Right lobe of liver (tissue), 6 donors: ENCODE results near the gene PCGF6. TPM values are rescaled to one million over a fixed set of nuclear protein-coding genes. Genes with fewer than 3 reads are reported as not detected.

Experiments
- ATAC-seq, 4 donors: fragments of 200-7000 bp; cut with Tn5 transposase; one replicate each; pipeline ENCODE4 v1.9.1; 2020; ENCODE audit warnings: mild to moderate bottlenecking in 4 of 4, moderate library complexity in 4 of 4
- DNase-seq, 3 donors: peaks; one replicate each; pipeline ENCODE4 v3.0.0-alpha.2; 2020
- H3K27ac ChIP-seq, 3 donors: fragments of 200-600 bp; one replicate each; pipeline ENCODE4 v1.8.0; 2022
- H3K27me3 ChIP-seq, 2 donors: fragments of 200-600 bp; one replicate each; pipeline ENCODE4 v1.8.0; 2022
- H3K36me3 ChIP-seq, 4 donors: fragments of 200-600 bp; sonication (generic) in 1 of 4; one replicate each; pipeline versions ENCODE4 v1.5.1 to v1.8.0; 2017 to 2022; ENCODE audit warnings: control low read depth in 1 of 4
- H3K4me1 ChIP-seq, 4 donors: fragments of 200-600 bp; sonication (generic) in 1 of 4; one replicate each; pipeline versions ENCODE4 v1.5.1 to v1.8.0; 2017 to 2022; ENCODE audit warnings: control low read depth in 1 of 4
- H3K4me3 ChIP-seq, 3 donors: fragments of 200-600 bp; one replicate each; pipeline ENCODE4 v1.8.0; 2022
- H3K9me3 ChIP-seq, 4 donors: fragments of 200-600 bp; sonication (generic) in 1 of 4; one replicate each; pipeline versions ENCODE4 v1.5.1 to v1.8.0; 2017 to 2022; ENCODE audit warnings: control low read depth in 1 of 4
- POLR2A ChIP-seq: fragments of 450-650 bp; IDR thresholded peaks from one replicate; pipeline ENCODE4 v1.6.1; 2017; ENCODE audit warnings: antibody characterized with exemption, mild to moderate bottlenecking
- WGBS: methylation state at CpG from one replicate; pipeline ENCODE4 v1.1.6; 2018; ENCODE audit warnings: low coverage, low lambda C conversion rate; ENCODE audit not compliant: insufficient coverage; ENCODE audit errors: missing lambda C conversion rate; 5-methylcytosine and 5-hydroxymethylcytosine counted together
- intact Hi-C, 2 donors: fragments of 100-400 bp; cut with DNase I; formaldehyde crosslinking; loops; one replicate each; pipeline versions ENCODE4 v1.11.2 to v1.14.1; 2022
- total RNA-seq, 6 experiments: library from RNA; depleted of rRNA in 2 of 6; stranded (reverse); fragments of >200 nt in 2 of 6; fragmentation: NEBNext Ultra II Directional in 3 of 6; extraction: Animal tissue kit (Norgen Biotek cat#: 25700) in 3 of 6; gene quantifications; one replicate each; pipeline versions ENCODE4 v1.1.0 to v1.2.4, GENCODE V29; 2016 to 2023
- TF ChIP-seq, protein P1 (sequence below), 4 donors: fragments of 200-600 bp in 3 of 4; fragments of 450-650 bp in 1 of 4; IDR thresholded peaks; one replicate each; pipeline versions ENCODE4 v1.5.1 to v1.8.0; 2016 to 2022; ENCODE audit warnings: antibody characterized with exemption in 4 of 4, mild to moderate bottlenecking in 2 of 4
- donor health status: DM: no; HTN: yes; CAD: no.
- donor health status: DM: no; HTN: no; CAD: no.
- donor health status: DM: no; HTN: no; CAD: no.
- donor health status: DM: no; HTN: yes; CAD: no.
- donor health status: DM: no; HTN: yes; CAD: no.

Gene PCGF6
- total RNA-seq, 6 experiments from 2014 or later: 4.7 to 8.5 (median 6.0) TPM

- intact Hi-C loops: no loop called here
- H3K9me3 ChIP-seq: no peaks in the 10 kb centered on the region
- peaks cover 0 to 6% (median 0%) of the 10 kb centered on the region in 4 donors for H3K4me1 ChIP-seq
- H3K27me3 ChIP-seq: peaks cover 0 to 11% of the 10 kb centered on the region in 2 donors
- TF ChIP-seq, protein P1, sequence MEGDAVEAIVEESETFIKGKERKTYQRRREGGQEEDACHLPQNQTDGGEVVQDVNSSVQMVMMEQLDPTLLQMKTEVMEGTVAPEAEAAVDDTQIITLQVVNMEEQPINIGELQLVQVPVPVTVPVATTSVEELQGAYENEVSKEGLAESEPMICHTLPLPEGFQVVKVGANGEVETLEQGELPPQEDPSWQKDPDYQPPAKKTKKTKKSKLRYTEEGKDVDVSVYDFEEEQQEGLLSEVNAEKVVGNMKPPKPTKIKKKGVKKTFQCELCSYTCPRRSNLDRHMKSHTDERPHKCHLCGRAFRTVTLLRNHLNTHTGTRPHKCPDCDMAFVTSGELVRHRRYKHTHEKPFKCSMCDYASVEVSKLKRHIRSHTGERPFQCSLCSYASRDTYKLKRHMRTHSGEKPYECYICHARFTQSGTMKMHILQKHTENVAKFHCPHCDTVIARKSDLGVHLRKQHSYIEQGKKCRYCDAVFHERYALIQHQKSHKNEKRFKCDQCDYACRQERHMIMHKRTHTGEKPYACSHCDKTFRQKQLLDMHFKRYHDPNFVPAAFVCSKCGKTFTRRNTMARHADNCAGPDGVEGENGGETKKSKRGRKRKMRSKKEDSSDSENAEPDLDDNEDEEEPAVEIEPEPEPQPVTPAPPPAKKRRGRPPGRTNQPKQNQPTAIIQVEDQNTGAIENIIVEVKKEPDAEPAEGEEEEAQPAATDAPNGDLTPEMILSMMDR (IDR thresholded peaks at IDR 0.05): no peak
- TF ChIP-seq POLR2A: no peak
- DNase-seq: no peak
- 3% methylated on average over 13 of the region's 14 CpGs for WGBS
- no peaks in the 10 kb centered on the region for H3K36me3 ChIP-seq
- no peak overlapping the region for H3K27ac ChIP-seq
- H3K4me3 ChIP-seq: no peak overlapping the region
- peak in 1 of 4 donors; percentile 12 for ATAC-seq
Observed at GRCh38 chr10:103281753-103282152, 69.2 kb downstream of the PCGF6 start.

DNA sequence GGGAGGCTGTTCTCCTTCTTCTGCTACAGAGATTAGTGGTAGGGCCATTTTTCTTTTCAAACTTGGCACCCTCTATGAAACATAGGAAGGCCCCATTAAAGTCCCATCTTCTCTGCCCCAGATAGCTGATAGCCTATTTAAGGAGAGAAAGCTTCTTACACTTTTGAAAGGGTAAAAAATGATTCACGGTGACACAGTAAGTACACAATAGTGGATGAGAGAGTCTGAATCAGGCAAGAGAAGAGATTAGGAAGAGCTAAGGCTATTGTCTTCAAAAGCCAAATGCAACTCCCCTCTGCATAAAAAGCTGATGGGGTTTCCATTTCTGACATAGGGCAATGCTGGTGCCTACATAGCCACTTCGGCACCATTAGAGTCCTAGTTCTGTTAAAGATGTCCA is 70.4 kb downstream of the PCGF6 start:
- ATAC-seq (no peak), DNase-seq (no peak)
- intact Hi-C loops: no loop called here
- WGBS: 52% methylated on average over 2 of the region's 2 CpGs
- Histone ChIP-seq H3K9me3 (no peaks in the 10 kb centered on the region), H3K4me3 (no peak overlapping the region), H3K27ac (no peak overlapping the region), H3K27me3 (peaks cover 0 to 11% of the 10 kb centered on the region in 2 donors), H3K36me3 (no peaks in the 10 kb centered on the region), H3K4me1 (peaks cover 0 to 6% (median 0%) of the 10 kb centered on the region in 4 donors)
- TF ChIP-seq, protein P1 (IDR thresholded peaks at IDR 0.05): no peak
- no peak for TF ChIP-seq POLR2A

GRCh38 chr10:103280031-103280430 is 70.9 kb downstream of the PCGF6 start:
- whole genome bisulfite sequencing: 51% methylated on average over 2 of the region's 3 CpGs
- no peak for ATAC-seq

GRCh38 chr10:103278862-103279298 is 72.1 kb downstream of the PCGF6 start:
- Histone ChIP-seq H3K4me1 (peaks cover 0 to 6% (median 0%) of the 10 kb centered on the region in 4 donors), H3K9me3 (no peaks in the 10 kb centered on the region), H3K4me3 (no peak overlapping the region), H3K36me3 (no peaks in the 10 kb centered on the region), H3K27ac (no peak overlapping the region), H3K27me3 (peaks cover 0 to 11% of the 10 kb centered on the region in 2 donors)
- peak in 1 of 4 donors; percentile 30 for ATAC-seq
- WGBS: 2% methylated on average over 11 of the region's 11 CpGs
- intact Hi-C loops: no loop called here
- TF ChIP-seq, protein P1 (IDR thresholded peaks at IDR 0.05): no peak
- no peak for TF ChIP-seq POLR2A
- DNase-seq: peak in 1 of 3 donors; percentile 30

More at GRCh38 chr10:103280031-103280430, 70.9 kb downstream of the PCGF6 start:
- TF ChIP-seq, protein P1 (IDR thresholded peaks at IDR 0.05): no peak
- no peak for TF ChIP-seq POLR2A
- DNase-seq: no peak
- Histone ChIP-seq H3K4me3 (no peak overlapping the region), H3K27me3 (peaks cover 0 to 11% of the 10 kb centered on the region in 2 donors), H3K36me3 (no peaks in the 10 kb centered on the region), H3K4me1 (peaks cover 0 to 6% (median 0%) of the 10 kb centered on the region in 4 donors), H3K9me3 (no peaks in the 10 kb centered on the region), H3K27ac (no peak overlapping the region)
- intact Hi-C loops: no loop called here

- H3K4me3 ChIP-seq: no peak overlapping the region
- peaks cover 0 to 11% of the 10 kb centered on the region in 2 donors for H3K27me3 ChIP-seq
- intact Hi-C loops: no loop called here
- 20% methylated on average over 11 of the region's 12 CpGs for WGBS
- no peak for TF ChIP-seq POLR2A
- TF ChIP-seq, protein P1 (IDR thresholded peaks at IDR 0.05): no peak
- H3K9me3 ChIP-seq: no peaks in the 10 kb centered on the region
- peaks cover 0 to 6% (median 0%) of the 10 kb centered on the region in 4 donors for H3K4me1 ChIP-seq
- ATAC-seq (no peak), DNase-seq (no peak)
- H3K36me3 ChIP-seq: no peaks in the 10 kb centered on the region
- H3K27ac ChIP-seq: no peak overlapping the region
Observed at GRCh38 chr10:103278537-103278823, 72.5 kb downstream of the PCGF6 start.
